HepG2 (cell line): ENCODE results near the gene USP36. TPM values are rescaled to one million over a fixed set of nuclear protein-coding genes. Genes with fewer than 3 reads are reported as not detected.

Experiments used
- ATAC-seq: fragments of 200-7000 bp; cut with Tn5 transposase; 3 replicates; pipeline ENCODE4 v1.9.1; 2020; ENCODE audit warnings: mild to moderate bottlenecking, moderate library complexity
- BruUV-seq: library from RNA; stranded (reverse); fragments of 400-500 nt; replicated peaks from 2 replicates; lab custom pipeline; 2021; lab: Mats Ljungman, UMichigan
- CTCF ChIA-PET: fragments of 300-600 bp; formaldehyde crosslinking; extraction: SDS; loops from one replicate; lab custom pipeline; 2021; ENCODE audit warnings: low total read pairs, inconsistent platforms, low intra/inter-chr PET ratio; lab: Yijun Ruan, JAX
- POLR2A ChIA-PET: fragments of 350-600 bp; sonication (Branson Sonifier 250); formaldehyde crosslinking; loops from one replicate; lab custom pipeline; 2020; ENCODE audit warnings: antibody characterized with exemption, inconsistent platforms; lab: Yijun Ruan, JAX
- DNase-seq: peaks from one replicate; pipeline ENCODE4 v3.0.0-alpha.2; 2015; ENCODE audit warnings: low spot score
- FAIRE-seq: peaks from 3 replicates; lab custom pipeline; 2011; peaks lifted over from hg19 to GRCh38; lab: Jason Lieb, UNC
- H2AFZ ChIP-seq: one replicate; pipeline ENCODE4 v1.6.1; 2011; ENCODE audit warnings: low read length, inconsistent platforms
- H3K27ac ChIP-seq: fragments of 300-600 bp; 3 replicates; pipeline ENCODE4 v1.8.0; 2011; ENCODE audit warnings: mixed run types, mild to moderate bottlenecking, mixed read lengths, low read length, inconsistent platforms; ENCODE audit not compliant: insufficient read depth; ENCODE audit errors: extremely low read length
- H3K27me3 ChIP-seq, 2 experiments: fragments of 200-600 bp in 1 of 2; 2 replicates in 1 of 2; 3 replicates in 1 of 2; pipeline versions ENCODE4 v1.6.0 to v1.8.0; 2011; ENCODE audit warnings: low read length in 2 of 2, mild to moderate bottlenecking in 2 of 2, moderate library complexity in 2 of 2, inconsistent platforms in 1 of 2; ENCODE audit not compliant: insufficient read depth in 2 of 2, control insufficient read depth in 1 of 2
- H3K36me3 ChIP-seq, 2 experiments: fragments of 200-600 bp in 1 of 2; replicated peaks in 1 of 2; 2 replicates in 1 of 2; 3 replicates in 1 of 2; pipeline versions ENCODE4 v1.5.1 to v1.8.0; 2011; ENCODE audit warnings: low read length in 2 of 2, inconsistent platforms in 1 of 2; ENCODE audit not compliant: insufficient read depth in 2 of 2, control insufficient read depth in 1 of 2
- H3K4me1 ChIP-seq: 2 replicates; pipeline ENCODE4 v1.5.1; 2012; ENCODE audit warnings: low read length, inconsistent platforms; ENCODE audit not compliant: insufficient read depth
- H3K4me2 ChIP-seq: 2 replicates; pipeline ENCODE4 v1.6.0; 2011; ENCODE audit warnings: low read depth, low read length, inconsistent platforms
- H3K4me3 ChIP-seq, 3 experiments: fragments of 200-600 bp in 1 of 3; sonication (generic), shearing (Covaris generic) in 1 of 3; replicated peaks in 1 of 3; 2 replicates each; pipeline ENCODE4 v1.5.1; 2011 to 2016; ENCODE audit warnings: low read length in 3 of 3, inconsistent platforms in 2 of 3, low read depth in 2 of 3, mild to moderate bottlenecking in 2 of 3, control low read depth in 1 of 3, mixed read lengths in 1 of 3; ENCODE audit not compliant: insufficient read depth in 1 of 3
- H3K79me2 ChIP-seq: one replicate; pipeline ENCODE4 v1.6.1; 2011; ENCODE audit warnings: low read length, inconsistent platforms; ENCODE audit not compliant: insufficient read depth
- H3K9ac ChIP-seq: 2 replicates; pipeline ENCODE4 v1.6.0; 2011; ENCODE audit warnings: mild to moderate bottlenecking, low read depth, low read length, inconsistent platforms; ENCODE audit not compliant: insufficient read depth
- H3K9me3 ChIP-seq: 2 replicates; pipeline ENCODE4 v1.5.1; 2012; ENCODE audit warnings: mild to moderate bottlenecking, low read length
- H4K20me1 ChIP-seq: 2 replicates; pipeline ENCODE4 v1.6.0; 2011; ENCODE audit warnings: inconsistent platforms, mild to moderate bottlenecking, low read length, moderate library complexity; ENCODE audit not compliant: insufficient read depth
- KDM1A ChIP-seq: IDR thresholded peaks from 2 replicates; pipeline ENCODE4 v1.6.1; 2016; ENCODE audit warnings: missing compliant biosample characterization
- MBNL3 ChIP-seq: fragments of 250-450 bp; sonication (Bioruptor Pico); conservative IDR thresholded peaks from 2 replicates; pipeline ENCODE4 v1.8.0; 2022; ENCODE audit warnings: mild to moderate bottlenecking, inconsistent platforms
- MXD1 ChIP-seq: sonication (generic); formaldehyde crosslinking; IDR thresholded peaks from 2 replicates; pipeline ENCODE4 v1.4.0; 2020; ENCODE audit warnings: mild to moderate bottlenecking, missing genetic modification reagents
- RBM22 ChIP-seq: fragments of 200-400 bp; formaldehyde crosslinking; optimal IDR thresholded peaks from 2 replicates; pipeline ENCODE3; 2017; ENCODE audit warnings: mild to moderate bottlenecking, low read length, moderate library complexity
- SRF ChIP-seq: IDR thresholded peaks from 2 replicates; pipeline ENCODE4 v1.6.1; 2011; ENCODE audit warnings: mild to moderate bottlenecking, low read depth, low read length, moderate library complexity
- THAP8 ChIP-seq: sonication (generic); formaldehyde crosslinking; IDR thresholded peaks from 2 replicates; pipeline ENCODE4 v1.5.1; 2020; ENCODE audit warnings: missing genetic modification reagents, mild to moderate bottlenecking, borderline replicate concordance
- ZBTB26 ChIP-seq: IDR thresholded peaks from 2 replicates; pipeline ENCODE4 v1.6.1; 2016; ENCODE audit warnings: missing compliant biosample characterization, missing genetic modification reagents, borderline replicate concordance
- ZNF251 ChIP-seq: sonication (generic); formaldehyde crosslinking; IDR thresholded peaks from 2 replicates; pipeline ENCODE4 v1.9.0; 2021; ENCODE audit warnings: mild to moderate bottlenecking, missing genetic modification reagents
- ZNF280D ChIP-seq: sonication (generic); formaldehyde crosslinking; IDR thresholded peaks from 2 replicates; pipeline ENCODE4 v1.5.1; 2020; ENCODE audit warnings: mild to moderate bottlenecking, missing genetic modification reagents
- ZNF335 ChIP-seq: sonication (generic); formaldehyde crosslinking; IDR thresholded peaks from 2 replicates; pipeline ENCODE4 v1.4.0; 2020; ENCODE audit warnings: missing genetic modification reagents
- WGBS: methylation state at CpG from one replicate; pipeline ENCODE4 v1.1.6; 2017; ENCODE audit warnings: low lambda C conversion rate; 5-methylcytosine and 5-hydroxymethylcytosine counted together
- in situ Hi-C: cut with HindIII; loops from 2 replicates; pipeline ENCODE4 v1.10.0; 2017; ENCODE audit warnings: low pct_unique_long_range_greater_than_20kb; ENCODE audit not compliant: extremely low pct_ligation_motif_present
- intact Hi-C: fragments of 100-400 bp; cut with micrococcal nuclease; formaldehyde crosslinking; loops from one replicate; pipeline ENCODE4 v1.10.0; 2022; ENCODE audit not compliant: unreplicated experiment
- polyA plus RNA-seq, 8 experiments: library from polyadenylated mRNA; depleted of rRNA in 3 of 8; stranded (reverse) in 7 of 8; unstranded in 1 of 8; fragments of >200 nt; fragmentation: Illumina TruSeq in 4 of 8; extraction: Trizol in 4 of 8; gene quantifications; 2 replicates each; pipeline versions ENCODE4 v1.2.1 to v1.2.3, GENCODE V29; 2011 to 2016; ENCODE audit warnings: low read depth in 4 of 8, missing spikeins in 1 of 8, mixed read lengths in 1 of 8; ENCODE audit not compliant: insufficient read depth in 1 of 8
- total RNA-seq, 5 experiments: library from RNA; depleted of rRNA; stranded (reverse); fragments of >200 nt; fragmentation: Illumina TruSeq; extraction: Trizol; gene quantifications; 2 replicates each; pipeline ENCODE4 v1.2.3, GENCODE V29; 2016; ENCODE audit warnings: low read depth in 1 of 5

The USP36 gene
- total and polyA plus RNA-seq, 2 of the 13 experiments (the other 11 are each of a cell fraction or from before 2014, with no cell fraction given): 29.6 to 45.9 TPM

DNA sequence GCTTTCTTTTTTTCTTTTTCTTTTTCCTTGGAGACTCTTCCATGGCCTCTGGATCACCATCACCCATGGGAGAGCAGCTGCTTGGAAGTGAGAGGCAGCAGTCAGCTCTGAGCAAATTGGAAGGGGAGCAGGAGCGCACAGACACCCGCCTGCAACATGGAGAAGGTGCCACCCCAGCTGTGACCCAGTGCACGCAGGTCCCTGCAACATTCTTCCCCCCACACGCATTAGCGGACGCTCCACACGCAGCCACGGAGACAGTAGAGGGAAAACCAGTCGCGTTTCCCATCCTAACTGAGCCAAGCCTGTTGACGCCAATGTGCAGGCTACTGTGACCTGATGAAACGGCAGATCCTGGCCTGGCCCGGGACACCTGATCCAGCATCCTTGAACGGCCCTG is 38.2 kb downstream of the USP36 start:
- no peak overlapping the region for H3K27ac ChIP-seq
- BruUV-seq: no TSS peak
- H2AFZ ChIP-seq: no peak overlapping the region
- peaks cover 74 to 87% of the 10 kb centered on the region in 2 experiments for H3K36me3 ChIP-seq
- no peaks in the 10 kb centered on the region for H3K4me1 ChIP-seq
- no peak for FAIRE-seq
- H3K9ac ChIP-seq: no peak overlapping the region
- no peaks in the 10 kb centered on the region for H4K20me1 ChIP-seq
- H3K79me2 ChIP-seq: no peaks in the 10 kb centered on the region
- in situ Hi-C loops (no loop called here), intact Hi-C loops (no loop called here)
- 96% methylated on average over 14 of the region's 14 CpGs for WGBS
- no peak overlapping the region for H3K4me3 ChIP-seq
- CTCF ChIA-PET: no interaction called here
- no peak for DNase-seq
- TF ChIP-seq ZNF335 (CRISPR knock-in tag) (no peak), RBM22 (peak; percentile 44), MBNL3 (CRISPR knock-in tag) (no peak)
- no peaks in the 10 kb centered on the region for H3K9me3 ChIP-seq
- POLR2A ChIA-PET: no interaction called here
- no peaks in the 10 kb centered on the region for H3K27me3 ChIP-seq
- H3K4me2 ChIP-seq: no peak overlapping the region
- ATAC-seq: no peak

DNA sequence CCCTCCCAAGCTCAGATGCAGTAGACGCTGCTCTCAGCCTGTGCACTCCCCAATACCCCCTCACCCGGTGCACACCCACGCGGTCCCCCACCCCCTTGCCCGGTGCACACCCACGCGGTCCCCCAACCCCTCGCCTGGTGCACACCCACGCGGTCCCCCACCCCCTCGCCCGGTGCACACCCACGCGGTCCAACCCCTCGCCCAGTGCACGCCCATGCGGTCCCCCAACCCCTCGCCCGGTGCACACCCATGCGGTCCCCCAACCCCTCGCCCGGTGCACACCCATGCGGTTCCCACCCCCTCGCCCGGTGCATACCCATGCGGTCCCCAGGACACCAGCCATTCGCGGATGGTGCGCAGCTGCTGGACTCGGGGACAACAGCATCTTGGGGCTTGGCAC is 38.6 kb downstream of the USP36 start:
- Histone ChIP-seq H2AFZ (no peak overlapping the region), H3K27ac (no peak overlapping the region), H3K9ac (no peak overlapping the region), H3K9me3 (no peaks in the 10 kb centered on the region), H3K79me2 (no peaks in the 10 kb centered on the region), H3K4me3 (no peak overlapping the region), H3K36me3 (peaks cover 73 to 87% of the 10 kb centered on the region in 2 experiments), H3K27me3 (no peaks in the 10 kb centered on the region), H4K20me1 (no peaks in the 10 kb centered on the region), H3K4me2 (no peak overlapping the region), H3K4me1 (no peaks in the 10 kb centered on the region)
- in situ Hi-C loops: no loop called here
- FAIRE-seq (no peak), ATAC-seq (no peak), DNase-seq (no peak)
- 97% methylated on average over 30 of the region's 30 CpGs for WGBS
- intact Hi-C loops: no loop called here
- ChIA-PET CTCF (no interaction called here), POLR2A (no interaction called here)
- no TSS peak for BruUV-seq
- TF ChIP-seq KDM1A (no peak), THAP8 (CRISPR knock-in tag) (no peak), ZNF251 (CRISPR knock-in tag) (no peak), SRF (no peak), ZNF280D (CRISPR knock-in tag) (no peak), ZBTB26 (no peak), MXD1 (no peak)
